Measurements from ENCODE around the gene UFSP1.

GRCh38 chr7:100874300-100874576 lies 15.3 kb downstream of the UFSP1 start:
- TF ChIP-seq TCF7 (CRISPR knock-in tag; IDR thresholded peaks at IDR 0.05; ENCODE audit: low read depth) (no peak), E2F5 (CRISPR knock-in tag; IDR thresholded peaks at IDR 0.05) (no peak), CTCF (IDR thresholded peaks at IDR 0.05) (no peak), NR2C2 (CRISPR knock-in tag; IDR thresholded peaks at IDR 0.05) (no peak)
